BJ (cell line): ENCODE data around the gene PHTF2. TPM values are rescaled to one million over a fixed set of nuclear protein-coding genes. Genes with fewer than 3 reads are reported as not detected.

ENCODE experiments used
- CTCF ChIA-PET: fragments of 350-600 bp; formaldehyde crosslinking; extraction: SDS; loops from one replicate; lab custom pipeline; 2021; ENCODE audit warnings: antibody characterized with exemption, inconsistent platforms; lab: Yijun Ruan, JAX
- POLR2A ChIA-PET: fragments of 300-600 bp; sonication (Branson Sonifier 250); formaldehyde crosslinking; extraction: SDS; loops from one replicate; lab custom pipeline; 2021; ENCODE audit warnings: antibody characterized with exemption; lab: Charles Lee
- DNase-seq: peaks from one replicate; pipeline ENCODE4 v3.0.0-alpha.2; 2011; ENCODE audit warnings: low read depth
- H3K27me3 ChIP-seq: 2 replicates; pipeline ENCODE4 v1.6.0; 2011; ENCODE audit warnings: low read length; ENCODE audit not compliant: control insufficient read depth, insufficient read depth
- H3K36me3 ChIP-seq: 2 replicates; pipeline ENCODE4 v1.5.1; 2011; ENCODE audit warnings: low read length; ENCODE audit not compliant: control insufficient read depth, insufficient read depth
- H3K4me3 ChIP-seq: 2 replicates; pipeline ENCODE4 v1.5.1; 2011; ENCODE audit warnings: low read depth, mild to moderate bottlenecking, control low read depth, low read length
- CTCF ChIP-seq: IDR thresholded peaks from 2 replicates; pipeline ENCODE4 v1.5.1; 2011; ENCODE audit warnings: low read depth, mild to moderate bottlenecking, control low read depth, inconsistent platforms, low read length, moderate library complexity; ENCODE audit not compliant: insufficient read depth
- polyA plus RNA-seq: library from polyadenylated mRNA; depleted of rRNA; stranded (reverse); fragments of >200 nt; gene quantifications from 2 replicates; pipeline ENCODE4 v1.2.3, GENCODE V29; 2011

The PHTF2 gene
- polyA plus RNA-seq, 1 experiment = 27.8 TPM

GRCh38 chr7:77967429-77967828 is 168.9 kb downstream of the PHTF2 start:
- DNase-seq = no peak
- POLR2A ChIA-PET = no interaction called here
- no peak for TF ChIP-seq CTCF
- H3K36me3 ChIP-seq = no peaks in the 10 kb centered on the region
- H3K27me3 ChIP-seq = no peaks in the 10 kb centered on the region
- H3K4me3 ChIP-seq = no peak overlapping the region
- CTCF ChIA-PET = no interaction called here

DNA sequence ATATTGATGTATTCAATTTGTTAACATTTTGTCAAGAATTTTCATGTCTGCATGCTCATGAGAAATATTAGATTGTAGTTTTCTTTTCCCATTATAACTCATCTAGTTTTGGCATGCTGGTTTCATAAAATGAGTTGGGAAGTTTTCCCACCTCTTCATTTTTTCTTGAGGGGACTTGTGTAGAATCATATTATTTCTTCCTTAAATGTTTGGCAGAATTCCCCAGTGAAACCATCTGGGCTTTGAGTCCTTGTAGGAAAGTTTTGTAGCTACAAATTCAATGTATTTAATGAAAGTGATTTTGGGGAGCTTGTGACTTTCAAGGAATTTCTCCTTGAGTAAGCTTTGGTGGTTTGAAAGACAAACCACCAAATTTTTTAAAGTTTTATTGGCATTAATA is 173.2 kb downstream of the PHTF2 start:
- CTCF ChIA-PET = no interaction called here
- Histone ChIP-seq H3K36me3 (no peaks in the 10 kb centered on the region), H3K4me3 (no peak overlapping the region), H3K27me3 (no peaks in the 10 kb centered on the region)
- TF ChIP-seq CTCF = no peak
- no peak for DNase-seq
- POLR2A ChIA-PET = no interaction called here

DNA sequence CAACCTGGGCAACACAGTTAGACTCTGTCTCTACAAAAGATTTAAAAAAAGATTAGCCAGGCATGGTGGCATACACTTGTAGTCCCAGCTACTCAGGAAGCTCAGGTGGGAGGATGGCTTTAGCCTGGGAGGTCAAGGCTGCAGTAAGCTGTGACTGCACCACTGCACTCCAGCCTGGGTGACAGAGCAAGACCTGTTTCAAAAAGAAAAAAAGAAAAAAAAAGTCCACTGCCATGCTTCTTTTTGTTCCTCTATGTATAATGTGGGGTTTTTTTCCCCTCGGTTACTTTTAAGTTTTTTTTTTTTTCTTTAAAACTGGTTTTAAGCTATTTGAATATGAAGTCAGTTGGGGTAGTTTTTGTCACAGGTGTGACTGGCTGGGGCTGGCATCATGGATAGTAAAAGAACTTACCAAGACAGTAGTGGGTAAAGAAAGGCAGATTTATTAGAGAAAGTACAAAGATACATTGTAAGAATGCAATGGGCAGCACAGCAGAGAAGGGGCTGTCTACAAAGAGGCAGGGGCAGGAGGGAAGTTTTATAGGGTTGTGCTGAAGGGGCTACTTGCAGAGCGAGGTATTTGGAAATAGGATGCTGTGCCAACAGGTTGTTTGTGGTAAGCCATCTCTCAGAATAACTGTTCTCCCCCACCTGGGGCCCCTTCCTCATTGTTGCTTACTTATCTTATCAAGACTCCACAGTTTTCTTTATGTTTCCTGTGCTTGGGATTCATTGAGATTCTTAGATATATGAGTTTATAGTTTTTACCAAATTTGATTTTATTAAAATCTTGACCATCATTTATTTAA is 177.3 kb downstream of the PHTF2 start:
- TF ChIP-seq CTCF = no peak
- ChIA-PET POLR2A (no interaction called here), CTCF (no interaction called here)
- Histone ChIP-seq H3K27me3 (no peaks in the 10 kb centered on the region), H3K4me3 (no peak overlapping the region), H3K36me3 (no peaks in the 10 kb centered on the region)
- no peak for DNase-seq

- ChIA-PET CTCF (interaction anchor here (1.7 kb wide), 1 partner anchor 9 kb away, joined by 4 read pairs; no protein-coding TSS in a partner anchor), POLR2A (no interaction called here)
- no peaks in the 10 kb centered on the region for H3K36me3 ChIP-seq
- H3K4me3 ChIP-seq = no peak overlapping the region
- no peak for TF ChIP-seq CTCF
- no peaks in the 10 kb centered on the region for H3K27me3 ChIP-seq
- DNase-seq = no peak
Measured at GRCh38 chr7:77979219-77979618, 180.6 kb downstream of the PHTF2 start.

- H3K36me3 ChIP-seq = no peaks in the 10 kb centered on the region
- no peak for DNase-seq
- CTCF ChIA-PET = no interaction called here
- no peak for TF ChIP-seq CTCF
- H3K27me3 ChIP-seq = no peaks in the 10 kb centered on the region
- POLR2A ChIA-PET = no interaction called here
- H3K4me3 ChIP-seq = no peak overlapping the region
Measured at GRCh38 chr7:77980087-77980713, 181.6 kb downstream of the PHTF2 start.
